Endothelial cell of umbilical vein (primary cell): ENCODE results near the gene BRAT1.

Experiments
- CTCF ChIP-seq, 2 donors: IDR thresholded peaks; 1 replicate in 1 of 2; 2 replicates in 1 of 2; pipeline ENCODE4 v1.5.1; 2011; ENCODE audit warnings: low read length in 2 of 2, mild to moderate bottlenecking in 2 of 2, moderate library complexity in 2 of 2, control low read depth in 1 of 2, inconsistent platforms in 1 of 2, low read depth in 1 of 2; ENCODE audit not compliant: insufficient read depth in 1 of 2; ENCODE audit errors: extremely low read depth in 1 of 2
- EZH2 ChIP-seq: IDR thresholded peaks from 2 replicates; pipeline ENCODE4 v1.6.1; 2012; ENCODE audit warnings: borderline replicate concordance, low read depth, mild to moderate bottlenecking, moderate library complexity, low read length, inconsistent platforms; ENCODE audit not compliant: severe bottlenecking
- MAX ChIP-seq: IDR thresholded peaks from 2 replicates; pipeline ENCODE4 v1.6.1; 2011; ENCODE audit not compliant: insufficient read depth, insufficient read length
- POLR2A ChIP-seq: IDR thresholded peaks from 2 replicates; pipeline ENCODE4 v1.6.1; 2012; ENCODE audit warnings: low read depth, mild to moderate bottlenecking, control low read depth, low read length
- POLR2AphosphoS5 ChIP-seq: IDR thresholded peaks from 2 replicates; pipeline ENCODE4 v1.6.1; 2012; ENCODE audit warnings: low read depth, mild to moderate bottlenecking, control low read depth, low read length, moderate library complexity; ENCODE audit not compliant: insufficient read depth

DNA sequence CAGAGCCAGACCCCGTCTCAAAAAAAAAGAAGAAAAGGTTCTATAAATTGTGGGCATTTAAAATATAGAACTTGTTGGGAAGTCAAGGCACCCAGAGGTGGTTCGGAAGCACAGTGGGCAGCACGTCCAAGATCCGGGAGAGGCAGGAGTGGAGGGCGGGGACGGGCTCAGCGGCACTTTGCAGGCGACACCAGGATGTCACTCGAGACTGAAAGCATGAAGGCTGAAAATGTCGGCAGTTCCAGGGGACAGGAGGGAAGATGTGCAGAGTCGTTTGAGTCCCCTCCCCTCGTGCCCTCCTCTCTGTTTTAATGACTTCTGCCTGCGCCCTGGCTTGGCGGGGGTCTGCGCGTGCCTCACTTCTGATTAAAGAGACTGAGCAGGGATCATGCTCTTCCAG lies 34.0 kb upstream of the BRAT1 start:
- TF ChIP-seq POLR2A (no peak), CTCF (IDR thresholded peaks at IDR 0.05; ENCODE audit: extremely low read depth in 1 of 2, insufficient read depth in 1 of 2, low read depth in 1 of 2, low read length in 2 of 2) (no peak), POLR2AphosphoS5 (no peak), EZH2 (no peak), MAX (no peak)
